PC-3 (cell line): ENCODE measurements around the gene CCDC112. TPM values are rescaled to one million over a fixed set of nuclear protein-coding genes. Genes with fewer than 3 reads are reported as not detected.

Experiments
- ATAC-seq: fragments of 200-7000 bp; cut with Tn5 transposase; 2 replicates; pipeline ENCODE4 v1.9.1; 2020; ENCODE audit warnings: mild to moderate bottlenecking, moderate library complexity
- BruUV-seq: library from RNA; stranded (reverse); fragments of 400-500 nt; replicated peaks from 2 replicates; lab custom pipeline; 2021; lab: Mats Ljungman, UMichigan
- CTCF ChIA-PET: fragments of 300-600 bp; sonication (Branson Sonifier 250); formaldehyde crosslinking; loops from one replicate; lab custom pipeline; 2022; ENCODE audit warnings: antibody characterized with exemption; lab: Charles Lee
- POLR2A ChIA-PET: fragments of 300-600 bp; sonication (Branson Sonifier 250); formaldehyde crosslinking; loops from one replicate; lab custom pipeline; 2022; ENCODE audit warnings: antibody characterized with exemption; ENCODE audit not compliant: unreplicated experiment; lab: Charles Lee
- DNase-seq: peaks from one replicate; pipeline ENCODE4 v3.0.0-alpha.2; 2015
- H2AFZ ChIP-seq: fragments of 300-600 bp; sonication (generic); 2 replicates; pipeline ENCODE4 v1.6.0; 2016; ENCODE audit warnings: antibody characterized with exemption, low read length
- H3F3A ChIP-seq: fragments of 300-600 bp; sonication (generic); one replicate; pipeline ENCODE4 v1.6.0; 2017; ENCODE audit warnings: antibody characterized with exemption, low read length, control low read depth, mild to moderate bottlenecking; ENCODE audit not compliant: unreplicated experiment
- H3K27ac ChIP-seq: fragments of 300-600 bp; sonication (generic); 2 replicates; pipeline ENCODE4 v1.5.1; 2016; ENCODE audit warnings: mild to moderate bottlenecking, low read length
- H3K27me3 ChIP-seq: fragments of 300-600 bp; sonication (generic); 2 replicates; pipeline ENCODE4 v1.6.1; 2016; ENCODE audit warnings: low read length, mixed read lengths
- H3K36me3 ChIP-seq: fragments of 300-600 bp; sonication (generic); 2 replicates; pipeline ENCODE4 v1.6.1; 2016; ENCODE audit warnings: low read depth, mixed run types, low read length, mixed read lengths
- H3K4me1 ChIP-seq: fragments of 300-600 bp; sonication (generic); 2 replicates; pipeline ENCODE4 v1.5.1; 2016; ENCODE audit warnings: low read length; ENCODE audit not compliant: insufficient read depth
- H3K4me2 ChIP-seq: fragments of 300-600 bp; sonication (generic); 2 replicates; pipeline ENCODE4 v1.6.0; 2016; ENCODE audit warnings: low read length
- H3K4me3 ChIP-seq: fragments of 300-600 bp; sonication (generic); 2 replicates; pipeline ENCODE4 v1.5.1; 2016; ENCODE audit warnings: mild to moderate bottlenecking, low read length, mixed read lengths
- H3K79me2 ChIP-seq: fragments of 300-600 bp; sonication (generic); 2 replicates; pipeline ENCODE4 v1.6.1; 2017; ENCODE audit warnings: low read length, mixed read lengths
- H3K9ac ChIP-seq: fragments of 300-600 bp; sonication (generic); 2 replicates; pipeline ENCODE4 v1.6.0; 2016; ENCODE audit warnings: mild to moderate bottlenecking, low read length
- H3K9me2 ChIP-seq: fragments of 300-600 bp; sonication (generic); replicated peaks from 2 replicates; pipeline ENCODE4 v1.6.1; 2016; ENCODE audit warnings: mixed run types, low read length, mixed read lengths
- H3K9me3 ChIP-seq: fragments of 300-600 bp; sonication (generic); 2 replicates; pipeline ENCODE4 v1.6.1; 2016; ENCODE audit warnings: low read length, mixed read lengths
- H4K20me1 ChIP-seq: fragments of 300-600 bp; sonication (generic); 2 replicates; pipeline ENCODE4 v1.6.1; 2016; ENCODE audit warnings: low read length, mixed read lengths
- CTCF ChIP-seq: fragments of 300-600 bp; sonication (generic); conservative IDR thresholded peaks from 2 replicates; pipeline ENCODE4 v1.5.1; 2017; ENCODE audit warnings: antibody characterized with exemption, low read depth, mild to moderate bottlenecking, low read length
- EZH2 ChIP-seq: fragments of 300-600 bp; sonication (generic); IDR thresholded peaks from one replicate; pipeline ENCODE4 v1.6.1; 2017; ENCODE audit warnings: antibody characterized with exemption, mild to moderate bottlenecking, low read length; ENCODE audit not compliant: unreplicated experiment
- EZH2phosphoT487 ChIP-seq: fragments of 300-600 bp; sonication (generic); IDR thresholded peaks from 2 replicates; pipeline ENCODE4 v1.6.1; 2018; ENCODE audit warnings: mild to moderate bottlenecking, antibody characterized with exemption, low read length, borderline replicate concordance
- intact Hi-C: fragments of 100-400 bp; cut with micrococcal nuclease; formaldehyde crosslinking; loops from 2 replicates; pipeline ENCODE4 v1.9.0; 2023
- total RNA-seq: library from RNA; depleted of rRNA; stranded (reverse); fragments of >200 nt; gene quantifications from 2 replicates; pipeline ENCODE4 v1.2.3, GENCODE V29; 2014

The CCDC112 gene
- total RNA-seq, 1 experiment from 2014 or later = 6.9 TPM

- Histone ChIP-seq H3K36me3 (no peaks in the 10 kb centered on the region), H3K4me1 (0 out of 2 replicates have a peak, but pooled peaks cover 5% of the 10 kb centered on the region), H3K4me3 (no peak overlapping the region), H3F3A (no peaks in the 10 kb centered on the region), H3K9ac (no peak overlapping the region), H3K27me3 (no peaks in the 10 kb centered on the region), H3K79me2 (no peaks in the 10 kb centered on the region), H3K9me3 (no peaks in the 10 kb centered on the region), H3K9me2 (no peaks in the 10 kb centered on the region), H4K20me1 (no peaks in the 10 kb centered on the region), H3K27ac (no peak overlapping the region), H3K4me2 (no peak overlapping the region), H2AFZ (no peak overlapping the region)
- DNase-seq (no peak), ATAC-seq (no peak)
- intact Hi-C loops = loop anchor here (5.0 to 10.0 kb wide), 2 partner anchors 212 to 526 kb away; no protein-coding TSS in a partner anchor
- TF ChIP-seq EZH2phosphoT487 = no peak
- no peak for TF ChIP-seq EZH2
- no peak for TF ChIP-seq CTCF
- CTCF ChIA-PET = interaction anchor here (0.6 to 1.0 kb wide), 2 partner anchors 112 to 267 kb away, joined by 4 to 5 read pairs; no protein-coding TSS in a partner anchor
- POLR2A ChIA-PET = no interaction called here
- BruUV-seq = no TSS peak
These were observed 12.4 kb upstream of the CCDC112 start for GRCh38 chr5:115308815-115309214.

- no peak overlapping the region for H3K4me2 ChIP-seq
- H3K9ac ChIP-seq = no peak overlapping the region
- intact Hi-C loops = loop anchor here (5.0 to 10.0 kb wide), 2 partner anchors 209 to 529 kb away; no protein-coding TSS in a partner anchor
- CTCF ChIA-PET = interaction anchor here (0.5 kb wide), 1 partner anchor 268 kb away, joined by 4 read pairs; no protein-coding TSS in a partner anchor
- no peaks in the 10 kb centered on the region for H3K9me2 ChIP-seq
- no peak overlapping the region for H2AFZ ChIP-seq
- H3K27ac ChIP-seq = no peak overlapping the region
- H3K79me2 ChIP-seq = no peaks in the 10 kb centered on the region
- no TSS peak for BruUV-seq
- H3K9me3 ChIP-seq = no peaks in the 10 kb centered on the region
- POLR2A ChIA-PET = no interaction called here
- H3K4me3 ChIP-seq = no peak overlapping the region
- H3F3A ChIP-seq = no peaks in the 10 kb centered on the region
- no peaks in the 10 kb centered on the region for H3K27me3 ChIP-seq
- no peaks in the 10 kb centered on the region for H4K20me1 ChIP-seq
- H3K36me3 ChIP-seq = no peaks in the 10 kb centered on the region
- ATAC-seq (peak; percentile 53), DNase-seq (peak; percentile 42)
- 0 out of 2 replicates have a peak, but pooled peaks cover 5% of the 10 kb centered on the region for H3K4me1 ChIP-seq
- TF ChIP-seq EZH2phosphoT487 (no peak), CTCF (no peak), EZH2 (no peak)
These were observed 9.6 kb upstream of the CCDC112 start for GRCh38 chr5:115306011-115306536.

GRCh38 chr5:115304496-115304895 is 8.0 kb upstream of the CCDC112 start:
- H3K9ac ChIP-seq = no peak overlapping the region
- no peak for DNase-seq
- no peaks in the 10 kb centered on the region for H3K27me3 ChIP-seq
- BruUV-seq = no TSS peak
- H3K9me3 ChIP-seq = no peaks in the 10 kb centered on the region
- POLR2A ChIA-PET = no interaction called here
- no peaks in the 10 kb centered on the region for H4K20me1 ChIP-seq
- TF ChIP-seq EZH2phosphoT487 (no peak), EZH2 (no peak), CTCF (no peak)
- no peak for ATAC-seq
- no peaks in the 10 kb centered on the region for H3K79me2 ChIP-seq
- no peak overlapping the region for H3K27ac ChIP-seq
- intact Hi-C loops = loop anchor here (10.0 kb wide), 1 partner anchor 530 kb away; no protein-coding TSS in a partner anchor
- H3K4me1 ChIP-seq = no peaks in the 10 kb centered on the region
- H3K36me3 ChIP-seq = no peaks in the 10 kb centered on the region
- H2AFZ ChIP-seq = no peak overlapping the region
- H3F3A ChIP-seq = no peaks in the 10 kb centered on the region
- CTCF ChIA-PET = no interaction called here
- H3K4me3 ChIP-seq = no peak overlapping the region
- no peak overlapping the region for H3K4me2 ChIP-seq
- no peaks in the 10 kb centered on the region for H3K9me2 ChIP-seq
